ENCODE data around the gene PLEKHM1. TPM values are rescaled to one million over a fixed set of nuclear protein-coding genes. Genes with fewer than 3 reads are reported as not detected.

PLEKHM1 gene
- total and polyA plus RNA-seq, 2 of the 4 experiments (the other 2 are of a cell fraction) = 4.7 to 16.4 TPM

GRCh38 chr17:45410144-45411091, 80.1 kb downstream of the PLEKHM1 start:
- no peak overlapping the region for H3K56ac ChIP-seq (ENCODE audit: extremely low read depth, insufficient read depth, low read length)
- ChIA-PET CTCF (no interaction called here), POLR2A (ENCODE audit: unreplicated experiment) (no interaction called here)
- no peak overlapping the region for H2BK20ac ChIP-seq (ENCODE audit: low read depth, low read length)
- no peak overlapping the region for H3K23ac ChIP-seq (ENCODE audit: low read depth, low read length)
- H2BK15ac ChIP-seq (ENCODE audit: low read depth, low read length) = no peak overlapping the region
- no peak overlapping the region for H3K27ac ChIP-seq (ENCODE audit: insufficient read depth, low read length)
- no peaks in the 10 kb centered on the region for H3K36me3 ChIP-seq (ENCODE audit: control insufficient read depth, insufficient read depth, low read length)
- 80% methylated on average over 11 of the region's 24 CpGs; no CpG with 5 or more reads in 1 of the 2 experiments for WGBS, 2 experiments (ENCODE audit: extremely low coverage in 2 of 2, insufficient read length in 1 of 2)
- no peak overlapping the region for H3K4me3 ChIP-seq (ENCODE audit: insufficient read depth, low read depth, low read length)
- DNase-seq = no peak
- H3K4ac ChIP-seq (ENCODE audit: low read depth, low read length) = no peak overlapping the region
- no peak overlapping the region for H2BK120ac ChIP-seq (ENCODE audit: low read depth, low read length)
- H2BK5ac ChIP-seq (ENCODE audit: low read depth, low read length, poor library complexity, severe bottlenecking) = no peak overlapping the region
- H2AFZ ChIP-seq (replicated peaks; ENCODE audit: low read length, poor library complexity) = no peak overlapping the region
- BruUV-seq (replicated peaks) = no TSS peak
- no peak overlapping the region for H4K5ac ChIP-seq (ENCODE audit: low read depth, low read length)
- no peak overlapping the region for H3K4me2 ChIP-seq (ENCODE audit: low read depth, low read length)
- H2AK5ac ChIP-seq (ENCODE audit: low read depth, low read length) = no peak overlapping the region
- H4K91ac ChIP-seq (ENCODE audit: insufficient read depth, low read depth, low read length) = no peak overlapping the region
- H3K4me1 ChIP-seq (ENCODE audit: control insufficient read depth, insufficient read depth, low read length) = peaks cover 6% of the 10 kb centered on the region; the same call in 1 of the 2 replicates
- H2AK9ac ChIP-seq (replicated peaks; ENCODE audit: low read depth, low read length, poor library complexity) = no peak overlapping the region
- H3K9me3 ChIP-seq (ENCODE audit: control insufficient read depth, insufficient read depth, low read length) = no peaks in the 10 kb centered on the region
- H4K20me1 ChIP-seq (ENCODE audit: insufficient read depth, low read length) = no peaks in the 10 kb centered on the region; the same call in none of the 2 replicates
- intact Hi-C loops (cut with micrococcal nuclease) (no loop called here), dilution Hi-C loops (cut with HindIII; ENCODE audit: low sequenced_read_pairs, unreplicated experiment) (no loop called here), in situ Hi-C loops (cut with MboI; ENCODE audit: low sequenced_read_pairs) (loop anchor here (25.0 kb wide), 1 partner anchor 427 kb away; the partner anchor contains the start of gene SPPL2C)
- no peak overlapping the region for H3K9ac ChIP-seq (ENCODE audit: low read depth, low read length)
- no peak overlapping the region for H3K14ac ChIP-seq (replicated peaks; ENCODE audit: low read depth, low read length)
- no peak overlapping the region for H3K18ac ChIP-seq (ENCODE audit: low read depth, low read length)
- H4K8ac ChIP-seq (ENCODE audit: low read depth in 2 of 2, low read length in 2 of 2) = no peak overlapping the region
- H3K27me3 ChIP-seq (ENCODE audit: control insufficient read depth, insufficient read depth, low read length) = peaks cover 17% of the 10 kb centered on the region
- no peaks in the 10 kb centered on the region for H3K9me1 ChIP-seq (ENCODE audit: insufficient read depth, low read length)
- no peaks in the 10 kb centered on the region for H3K79me1 ChIP-seq (ENCODE audit: low read depth in 1 of 2, low read length in 2 of 2)
- no peak for TF ChIP-seq BHLHE40 (IDR thresholded peaks at IDR 0.05; ENCODE audit: low read depth, low read length)
- no peak for TF ChIP-seq MXI1 (IDR thresholded peaks at IDR 0.05; ENCODE audit: borderline replicate concordance, low read depth, low read length)
- TF ChIP-seq, protein P1, sequence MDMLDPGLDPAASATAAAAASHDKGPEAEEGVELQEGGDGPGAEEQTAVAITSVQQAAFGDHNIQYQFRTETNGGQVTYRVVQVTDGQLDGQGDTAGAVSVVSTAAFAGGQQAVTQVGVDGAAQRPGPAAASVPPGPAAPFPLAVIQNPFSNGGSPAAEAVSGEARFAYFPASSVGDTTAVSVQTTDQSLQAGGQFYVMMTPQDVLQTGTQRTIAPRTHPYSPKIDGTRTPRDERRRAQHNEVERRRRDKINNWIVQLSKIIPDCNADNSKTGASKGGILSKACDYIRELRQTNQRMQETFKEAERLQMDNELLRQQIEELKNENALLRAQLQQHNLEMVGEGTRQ (IDR thresholded peaks at IDR 0.05; ENCODE audit: low read depth, low read length) = no peak
- no peak for TF ChIP-seq CHD1 (IDR thresholded peaks at IDR 0.05; ENCODE audit: low read depth, low read length)
- no peak for TF ChIP-seq CEBPB (IDR thresholded peaks at IDR 0.05; ENCODE audit: low read depth, low read length)
- TF ChIP-seq CTCF (conservative IDR thresholded peaks at IDR 0.05; ENCODE audit: low read depth, low read length) = no peak
- TF ChIP-seq POLR2A (IDR thresholded peaks at IDR 0.05; ENCODE audit: low read depth, low read length) = no peak
- no peak for ATAC-seq (ENCODE audit: low read depth)
